IMR-90 (cell line): Measurements from ENCODE around the gene MRPL21. TPM values are rescaled to one million over a fixed set of nuclear protein-coding genes. Genes with fewer than 3 reads are reported as not detected.

Experiments used
- ATAC-seq: fragments of 200-7000 bp; cut with Tn5 transposase; 2 replicates; pipeline ENCODE4 v1.9.1; 2020; ENCODE audit warnings: low read depth, mild to moderate bottlenecking, moderate library complexity
- BruUV-seq: library from RNA; stranded (reverse); fragments of 400-500 nt; replicated peaks from 2 replicates; lab custom pipeline; 2021; lab: Mats Ljungman, UMichigan
- CTCF ChIA-PET: fragments of 300-600 bp; formaldehyde crosslinking; extraction: SDS; loops from one replicate; lab custom pipeline; 2021; ENCODE audit warnings: antibody characterized with exemption; lab: Yijun Ruan, JAX
- POLR2A ChIA-PET: fragments of 300-600 bp; sonication (Branson Sonifier 250); formaldehyde crosslinking; loops from one replicate; lab custom pipeline; 2022; ENCODE audit warnings: antibody characterized with exemption; ENCODE audit not compliant: unreplicated experiment; lab: Charles Lee
- DNase-seq: peaks from one replicate; pipeline ENCODE4 v3.0.0; 2013
- H2AFZ ChIP-seq: replicated peaks from 2 replicates; pipeline ENCODE3; 2013; ENCODE audit warnings: low read length, mild to moderate bottlenecking; ENCODE audit not compliant: poor library complexity
- H2AK5ac ChIP-seq: 2 replicates; pipeline ENCODE4 v1.6.1; 2013; ENCODE audit warnings: low read depth, low read length, inconsistent platforms
- H2AK9ac ChIP-seq: replicated peaks from 2 replicates; pipeline ENCODE3; 2013; ENCODE audit warnings: mild to moderate bottlenecking, low read depth, low read length, moderate library complexity; ENCODE audit not compliant: poor library complexity
- H2BK120ac ChIP-seq: 2 replicates; pipeline ENCODE4 v1.6.1; 2013; ENCODE audit warnings: low read depth, low read length, inconsistent platforms
- H2BK15ac ChIP-seq: 3 replicates; pipeline ENCODE4 v1.6.1; 2013; ENCODE audit warnings: low read depth, low read length, inconsistent platforms
- H2BK20ac ChIP-seq: 2 replicates; pipeline ENCODE4 v1.6.1; 2013; ENCODE audit warnings: low read depth, mild to moderate bottlenecking, inconsistent platforms, low read length, moderate library complexity
- H2BK5ac ChIP-seq: 2 replicates; pipeline ENCODE4 v1.6.1; 2013; ENCODE audit warnings: mild to moderate bottlenecking, low read depth, low read length, inconsistent platforms; ENCODE audit not compliant: poor library complexity, severe bottlenecking
- H3K14ac ChIP-seq: replicated peaks from 2 replicates; pipeline ENCODE4 v1.6.1; 2013; ENCODE audit warnings: low read depth, low read length, inconsistent platforms
- H3K18ac ChIP-seq: 2 replicates; pipeline ENCODE4 v1.6.1; 2013; ENCODE audit warnings: low read depth, low read length, control low read depth
- H3K23ac ChIP-seq: 2 replicates; pipeline ENCODE4 v1.6.1; 2013; ENCODE audit warnings: low read depth, low read length, inconsistent platforms
- H3K27ac ChIP-seq: 2 replicates; pipeline ENCODE4 v1.5.1; 2013; ENCODE audit warnings: mild to moderate bottlenecking, control low read depth, low read length; ENCODE audit not compliant: insufficient read depth
- H3K27me3 ChIP-seq: 2 replicates; pipeline ENCODE4 v1.6.1; 2013; ENCODE audit warnings: low read length; ENCODE audit not compliant: control insufficient read depth, insufficient read depth
- H3K36me3 ChIP-seq: 2 replicates; pipeline ENCODE4 v1.6.1; 2013; ENCODE audit warnings: low read length, mixed read lengths; ENCODE audit not compliant: control insufficient read depth, insufficient read depth
- H3K4ac ChIP-seq: 2 replicates; pipeline ENCODE4 v1.6.1; 2013; ENCODE audit warnings: low read depth, low read length, inconsistent platforms
- H3K4me1 ChIP-seq: 2 replicates; pipeline ENCODE4 v1.6.1; 2013; ENCODE audit warnings: low read length, mixed read lengths; ENCODE audit not compliant: control insufficient read depth, insufficient read depth
- H3K4me2 ChIP-seq: 2 replicates; pipeline ENCODE4 v1.6.1; 2013; ENCODE audit warnings: low read depth, mild to moderate bottlenecking, control low read depth, low read length, moderate library complexity
- H3K4me3 ChIP-seq: 2 replicates; pipeline ENCODE4 v1.5.1; 2013; ENCODE audit warnings: low read depth, mild to moderate bottlenecking, control low read depth, low read length, moderate library complexity; ENCODE audit not compliant: insufficient read depth
- H3K56ac ChIP-seq: 2 replicates; pipeline ENCODE4 v1.6.1; 2013; ENCODE audit warnings: low read length, inconsistent platforms; ENCODE audit not compliant: insufficient read depth; ENCODE audit errors: extremely low read depth
- H3K79me1 ChIP-seq, 2 experiments: 2 replicates each; pipeline ENCODE4 v1.6.1; 2013; ENCODE audit warnings: low read length in 2 of 2, inconsistent platforms in 1 of 2, low read depth in 1 of 2
- H3K9ac ChIP-seq: 2 replicates; pipeline ENCODE4 v1.6.1; 2013; ENCODE audit warnings: low read depth, low read length, control low read depth
- H3K9me1 ChIP-seq: 2 replicates; pipeline ENCODE4 v1.6.1; 2013; ENCODE audit warnings: low read length, inconsistent platforms; ENCODE audit not compliant: insufficient read depth
- H3K9me3 ChIP-seq: 2 replicates; pipeline ENCODE4 v1.6.1; 2013; ENCODE audit warnings: low read length; ENCODE audit not compliant: control insufficient read depth, insufficient read depth
- H4K20me1 ChIP-seq: 2 replicates; pipeline ENCODE4 v1.6.1; 2013; ENCODE audit warnings: low read length, inconsistent platforms; ENCODE audit not compliant: insufficient read depth
- H4K5ac ChIP-seq: 2 replicates; pipeline ENCODE4 v1.6.1; 2013; ENCODE audit warnings: mild to moderate bottlenecking, low read depth, low read length, control low read depth
- H4K8ac ChIP-seq, 2 experiments: 2 replicates each; pipeline ENCODE4 v1.6.1; 2013; ENCODE audit warnings: low read depth in 2 of 2, low read length in 2 of 2, control low read depth in 1 of 2, inconsistent platforms in 1 of 2
- H4K91ac ChIP-seq: 2 replicates; pipeline ENCODE4 v1.6.1; 2013; ENCODE audit warnings: low read depth, low read length, inconsistent platforms; ENCODE audit not compliant: insufficient read depth
- BHLHE40 ChIP-seq: fragments of 150-350 bp; IDR thresholded peaks from 2 replicates; pipeline ENCODE4 v1.6.1; 2016; ENCODE audit warnings: mild to moderate bottlenecking, low read depth, low read length
- CEBPB ChIP-seq: IDR thresholded peaks from 2 replicates; pipeline ENCODE4 v1.6.1; 2012; ENCODE audit warnings: low read depth, low read length, improper control_type of control experiment
- CHD1 ChIP-seq: IDR thresholded peaks from 2 replicates; pipeline ENCODE4 v1.6.1; 2012; ENCODE audit warnings: low read depth, low read length, improper control_type of control experiment
- CTCF ChIP-seq: conservative IDR thresholded peaks from 2 replicates; pipeline ENCODE4 v1.5.1; 2012; ENCODE audit warnings: mild to moderate bottlenecking, low read depth, low read length, improper control_type of control experiment
- ELK1 ChIP-seq: fragments of 150-350 bp; IDR thresholded peaks from 2 replicates; pipeline ENCODE4 v1.6.1; 2016; ENCODE audit warnings: low read depth, mild to moderate bottlenecking, low read length, moderate library complexity, borderline replicate concordance
- FOS ChIP-seq: fragments of 150-350 bp; IDR thresholded peaks from 2 replicates; pipeline ENCODE4 v1.6.1; 2016; ENCODE audit warnings: low read depth, low read length
- MAFK ChIP-seq: IDR thresholded peaks from 2 replicates; pipeline ENCODE4 v1.6.1; 2012; ENCODE audit warnings: low read depth, low read length, improper control_type of control experiment
- MAZ ChIP-seq: IDR thresholded peaks from 2 replicates; pipeline ENCODE4 v1.6.1; 2012; ENCODE audit warnings: low read depth, mild to moderate bottlenecking, low read length, improper control_type of control experiment, moderate library complexity, borderline replicate concordance
- MXI1 ChIP-seq: IDR thresholded peaks from 2 replicates; pipeline ENCODE4 v1.6.1; 2012; ENCODE audit warnings: low read depth, mild to moderate bottlenecking, low read length, moderate library complexity, borderline replicate concordance
- NFE2L2 ChIP-seq: fragments of 150-350 bp; IDR thresholded peaks from 2 replicates; pipeline ENCODE4 v1.6.1; 2016; ENCODE audit warnings: low read depth, mild to moderate bottlenecking, low read length
- POLR2A ChIP-seq: IDR thresholded peaks from 2 replicates; pipeline ENCODE4 v1.6.1; 2012; ENCODE audit warnings: mild to moderate bottlenecking, low read depth, low read length
- RAD21 ChIP-seq: IDR thresholded peaks from 2 replicates; pipeline ENCODE4 v1.6.1; 2012; ENCODE audit warnings: low read length, improper control_type of control experiment
- RCOR1 ChIP-seq: IDR thresholded peaks from 2 replicates; pipeline ENCODE4 v1.6.1; 2012; ENCODE audit warnings: mild to moderate bottlenecking, low read length, improper control_type of control experiment; ENCODE audit not compliant: insufficient replicate concordance
- RFX5 ChIP-seq: IDR thresholded peaks from 2 replicates; pipeline ENCODE4 v1.8.0; 2012; ENCODE audit warnings: low read depth, mild to moderate bottlenecking, low read length, moderate library complexity
- SMC3 ChIP-seq: fragments of 150-350 bp; IDR thresholded peaks from 2 replicates; pipeline ENCODE4 v1.6.1; 2016; ENCODE audit warnings: low read depth, mild to moderate bottlenecking, antibody characterized with exemption, low read length, moderate library complexity
- USF2 ChIP-seq: fragments of 150-350 bp; IDR thresholded peaks from 2 replicates; pipeline ENCODE4 v1.6.1; 2017; ENCODE audit warnings: mild to moderate bottlenecking, antibody characterized with exemption, low read length, low read depth
- WGBS, 2 experiments: methylation state at CpG; one replicate each; pipeline versions ENCODE4 v1.1.5 to v1.1.7; 2013; ENCODE audit warnings: missing lambda C conversion rate in 2 of 2; ENCODE audit not compliant: insufficient read length in 1 of 2; ENCODE audit errors: extremely low coverage in 2 of 2; 5-methylcytosine and 5-hydroxymethylcytosine counted together
- dilution Hi-C: fragments of 300-500 bp; cut with HindIII; formaldehyde crosslinking; loops from one replicate; pipeline ENCODE4 v1.14.3; 2018; ENCODE audit warnings: low sequenced_read_pairs; ENCODE audit not compliant: unreplicated experiment
- in situ Hi-C: fragments of 300-500 bp; cut with MboI; formaldehyde crosslinking; loops from 3 replicates; pipeline ENCODE4 v1.14.3; 2019; ENCODE audit warnings: low sequenced_read_pairs, inconsistent platforms, mixed read lengths
- intact Hi-C: fragments of 100-400 bp; cut with micrococcal nuclease; formaldehyde crosslinking; loops from 2 replicates; pipeline ENCODE4 v1.10.0; 2022
- polyA plus RNA-seq, 3 experiments: library from polyadenylated mRNA; depleted of rRNA; stranded (reverse); fragments of >200 nt; gene quantifications; 2 replicates each; pipeline ENCODE4 v1.2.3, GENCODE V29; 2012; ENCODE audit warnings: low replicate concordance in 1 of 3
- total RNA-seq: library from RNA; depleted of rRNA; stranded (reverse); fragments of >200 nt; gene quantifications from 2 replicates; pipeline ENCODE4 v1.2.3, GENCODE V29; 2012

Gene MRPL21
- total and polyA plus RNA-seq, 2 of the 4 experiments (the other 2 are of a cell fraction), result 19.2 to 26.3 TPM

- H2AFZ ChIP-seq, result no peak overlapping the region
- H4K91ac ChIP-seq, result no peak overlapping the region
- intact Hi-C loops, result no loop called here
- DNase-seq, result no peak
- in situ Hi-C loops, result no loop called here
- no peak overlapping the region for H2AK5ac ChIP-seq
- no TSS peak for BruUV-seq
- POLR2A ChIA-PET, result no interaction called here
- no peak overlapping the region for H2BK15ac ChIP-seq
- no peaks in the 10 kb centered on the region for H3K79me1 ChIP-seq
- ATAC-seq, result no peak
- no peak overlapping the region for H4K8ac ChIP-seq
- WGBS, 2 experiments, result 90% methylated on average over 1 of the region's 6 CpGs; no CpG with 5 or more reads in 1 of the 2 experiments
- no peak overlapping the region for H3K23ac ChIP-seq
- H3K9me1 ChIP-seq, result no peaks in the 10 kb centered on the region
- H2BK20ac ChIP-seq, result no peak overlapping the region
- H3K9me3 ChIP-seq, result peaks cover 6% of the 10 kb centered on the region
- no peaks in the 10 kb centered on the region; the same call in 1 of the 2 replicates for H3K4me1 ChIP-seq
- H2BK5ac ChIP-seq, result no peak overlapping the region
- no peak overlapping the region for H3K4ac ChIP-seq
- H4K20me1 ChIP-seq, result no peaks in the 10 kb centered on the region
- H3K27me3 ChIP-seq, result peaks cover 5% of the 10 kb centered on the region
- TF ChIP-seq FOS (no peak), CEBPB (no peak), RFX5 (no peak), ELK1 (no peak), SMC3 (no peak), CTCF (no peak), USF2 (no peak), MAFK (no peak), RAD21 (no peak), POLR2A (no peak), CHD1 (no peak), MAZ (no peak), RCOR1 (no peak), MXI1 (no peak), NFE2L2 (no peak), BHLHE40 (no peak)
- no peak overlapping the region for H3K14ac ChIP-seq
- H3K9ac ChIP-seq, result no peak overlapping the region
- no peak overlapping the region for H3K18ac ChIP-seq
- no peak overlapping the region for H4K5ac ChIP-seq
- no peak overlapping the region for H2AK9ac ChIP-seq
- no peaks in the 10 kb centered on the region for H3K36me3 ChIP-seq
- H3K56ac ChIP-seq, result no peak overlapping the region
- no peak overlapping the region for H3K4me3 ChIP-seq
- H3K27ac ChIP-seq, result no peak overlapping the region
- dilution Hi-C loops, result no loop called here
- CTCF ChIA-PET, result interaction anchor here (0.7 kb wide), 1 partner anchor 21 kb away, joined by 3 read pairs; no protein-coding TSS in a partner anchor
- H2BK120ac ChIP-seq, result no peak overlapping the region
- no peak overlapping the region for H3K4me2 ChIP-seq
Measured at GRCh38 chr11:68862421-68862820, 41.2 kb downstream of the MRPL21 start.
